ENCODE data around the gene SPIN1. TPM values are rescaled to one million over a fixed set of nuclear protein-coding genes. Genes with fewer than 3 reads are reported as not detected.

The SPIN1 gene
- total RNA-seq, 4 donors from 2014 or later: 5.5 to 11.9 (median 6.6) TPM

DNA sequence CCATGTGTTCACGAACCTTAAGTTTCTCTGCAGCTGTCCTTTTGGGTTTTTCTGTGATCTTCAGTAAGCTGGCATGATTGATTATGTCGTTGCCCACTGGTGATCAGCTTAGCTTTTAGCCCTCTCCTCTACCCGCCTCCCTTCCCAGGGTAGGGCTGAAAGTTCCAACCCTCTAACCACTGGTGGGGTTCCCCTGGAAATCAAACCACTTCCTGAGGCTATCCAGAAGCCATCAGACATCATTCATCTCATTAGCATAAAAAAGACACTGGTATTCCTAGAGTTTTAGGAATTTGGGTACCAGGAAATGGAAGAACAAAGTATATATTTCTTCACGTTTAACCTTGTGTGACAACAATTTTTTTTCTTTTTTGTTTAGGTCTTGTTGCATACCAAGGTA lies 29.8 kb downstream of the SPIN1 start:
- Histone ChIP-seq H3K36me3 (no peaks in the 10 kb centered on the region), H3K4me3 (no peak overlapping the region), H3K4me1 (no peaks in the 10 kb centered on the region), H3K27ac (no peak overlapping the region), H3K9me3 (peaks cover 0 to 3% (median 0%) of the 10 kb centered on the region in 3 donors), H3K27me3 (no peaks in the 10 kb centered on the region)
- TF ChIP-seq, protein P1, sequence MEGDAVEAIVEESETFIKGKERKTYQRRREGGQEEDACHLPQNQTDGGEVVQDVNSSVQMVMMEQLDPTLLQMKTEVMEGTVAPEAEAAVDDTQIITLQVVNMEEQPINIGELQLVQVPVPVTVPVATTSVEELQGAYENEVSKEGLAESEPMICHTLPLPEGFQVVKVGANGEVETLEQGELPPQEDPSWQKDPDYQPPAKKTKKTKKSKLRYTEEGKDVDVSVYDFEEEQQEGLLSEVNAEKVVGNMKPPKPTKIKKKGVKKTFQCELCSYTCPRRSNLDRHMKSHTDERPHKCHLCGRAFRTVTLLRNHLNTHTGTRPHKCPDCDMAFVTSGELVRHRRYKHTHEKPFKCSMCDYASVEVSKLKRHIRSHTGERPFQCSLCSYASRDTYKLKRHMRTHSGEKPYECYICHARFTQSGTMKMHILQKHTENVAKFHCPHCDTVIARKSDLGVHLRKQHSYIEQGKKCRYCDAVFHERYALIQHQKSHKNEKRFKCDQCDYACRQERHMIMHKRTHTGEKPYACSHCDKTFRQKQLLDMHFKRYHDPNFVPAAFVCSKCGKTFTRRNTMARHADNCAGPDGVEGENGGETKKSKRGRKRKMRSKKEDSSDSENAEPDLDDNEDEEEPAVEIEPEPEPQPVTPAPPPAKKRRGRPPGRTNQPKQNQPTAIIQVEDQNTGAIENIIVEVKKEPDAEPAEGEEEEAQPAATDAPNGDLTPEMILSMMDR (IDR thresholded peaks at IDR 0.05 in 4 of 5, conservative IDR thresholded peaks at IDR 0.05 in 1 of 5): no peak
- TF ChIP-seq POLR2A (IDR thresholded peaks at IDR 0.05): no peak
- in situ Hi-C loops (cut with MboI; ENCODE audit: low sequenced_read_pairs in 4 of 4) (no loop called here), intact Hi-C loops (cut with DNase I; ENCODE audit: low total_unique reads) (no loop called here)
- ATAC-seq: no peak
- DNase-seq: no peak

DNA sequence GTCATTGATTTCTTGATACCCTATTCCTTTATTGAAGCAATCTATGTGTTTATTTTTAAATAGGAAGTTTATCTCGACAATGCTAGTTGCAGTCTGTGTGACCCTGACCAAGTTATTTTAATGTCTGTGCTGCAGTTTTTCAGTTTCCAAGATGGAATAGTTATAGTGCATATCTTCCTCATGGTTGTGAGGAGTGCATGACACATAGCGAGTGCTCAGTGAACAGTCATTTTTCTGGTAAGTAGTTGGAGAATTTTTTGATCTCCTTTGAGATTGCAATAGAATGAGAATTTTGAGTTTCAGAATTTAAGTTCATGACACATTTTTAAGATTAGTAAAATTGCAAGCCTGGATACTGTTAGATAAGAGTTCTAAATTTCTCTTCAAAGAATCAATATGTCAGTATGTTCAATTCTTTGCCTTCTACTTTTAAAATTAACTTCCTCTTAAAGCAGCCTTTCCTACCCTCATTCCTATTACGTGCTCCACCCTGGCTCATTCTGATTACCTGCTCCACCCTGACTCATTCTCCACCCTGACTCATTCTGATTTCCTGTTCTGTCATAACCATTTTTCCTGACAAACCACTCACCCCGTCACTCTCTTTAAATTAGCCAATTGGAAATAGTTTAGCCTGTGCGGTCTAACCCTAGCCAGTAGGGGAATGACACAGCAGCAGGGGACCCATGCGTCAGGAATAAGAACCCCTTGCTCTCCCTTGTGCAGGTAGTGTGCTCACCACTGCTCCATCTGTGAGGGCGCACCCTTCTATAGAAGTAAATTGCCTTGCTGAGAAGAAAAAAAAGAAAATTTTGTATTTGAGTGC lies 30.7 kb downstream of the SPIN1 start:
- no peak overlapping the region for H3K27ac ChIP-seq
- ATAC-seq: no peak
- intact Hi-C loops (cut with DNase I; ENCODE audit: low total_unique reads): no loop called here
- in situ Hi-C loops (cut with MboI; ENCODE audit: low sequenced_read_pairs in 4 of 4): no loop called here
- no peaks in the 10 kb centered on the region for H3K27me3 ChIP-seq
- H3K4me3 ChIP-seq: no peak overlapping the region
- DNase-seq: no peak
- no peaks in the 10 kb centered on the region for H3K4me1 ChIP-seq
- TF ChIP-seq, protein P1 (IDR thresholded peaks at IDR 0.05 in 4 of 5, conservative IDR thresholded peaks at IDR 0.05 in 1 of 5): no peak
- no peak for TF ChIP-seq POLR2A (IDR thresholded peaks at IDR 0.05)
- peaks cover 0 to 3% (median 0%) of the 10 kb centered on the region in 3 donors for H3K9me3 ChIP-seq
- no peaks in the 10 kb centered on the region for H3K36me3 ChIP-seq

GRCh38 chr9:88420227-88420626 lies 32.0 kb downstream of the SPIN1 start:
- Histone ChIP-seq H3K4me1 (no peaks in the 10 kb centered on the region), H3K9me3 (peaks cover 0 to 3% (median 0%) of the 10 kb centered on the region in 3 donors), H3K27ac (no peak overlapping the region), H3K27me3 (no peaks in the 10 kb centered on the region), H3K36me3 (no peaks in the 10 kb centered on the region), H3K4me3 (no peak overlapping the region)
- intact Hi-C loops (cut with DNase I; ENCODE audit: low total_unique reads): no loop called here
- TF ChIP-seq, protein P1 (IDR thresholded peaks at IDR 0.05 in 4 of 5, conservative IDR thresholded peaks at IDR 0.05 in 1 of 5): no peak
- TF ChIP-seq POLR2A (IDR thresholded peaks at IDR 0.05): no peak
- ATAC-seq: no peak
- in situ Hi-C loops (cut with MboI; ENCODE audit: low sequenced_read_pairs in 4 of 4): no loop called here
- no peak for DNase-seq

DNA sequence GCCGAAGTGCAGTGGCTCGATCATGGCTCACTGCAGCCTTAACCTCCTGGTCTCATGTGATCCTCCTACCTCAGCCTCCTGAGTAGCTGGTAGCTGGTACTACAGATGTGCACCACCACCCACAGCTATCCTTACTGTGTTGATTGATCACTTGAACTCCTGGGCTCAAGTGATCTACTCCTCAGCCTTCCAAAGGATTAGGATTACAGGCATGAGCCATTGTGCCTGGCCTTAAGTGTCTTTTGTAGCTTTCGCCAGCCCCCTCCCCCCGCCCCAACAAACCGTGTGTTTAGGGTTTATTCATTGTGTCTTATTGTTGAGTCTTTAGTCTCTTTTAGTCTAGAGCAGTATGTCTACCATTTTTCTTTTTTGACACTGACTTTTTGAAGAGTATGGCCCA lies 33.1 kb downstream of the SPIN1 start:
- TF ChIP-seq, protein P1 (IDR thresholded peaks at IDR 0.05 in 4 of 5, conservative IDR thresholded peaks at IDR 0.05 in 1 of 5): no peak
- no peak for TF ChIP-seq POLR2A (IDR thresholded peaks at IDR 0.05)
- intact Hi-C loops (cut with DNase I; ENCODE audit: low total_unique reads): no loop called here
- DNase-seq (no peak), ATAC-seq (no peak)
- Histone ChIP-seq H3K9me3 (peaks cover 0 to 3% (median 0%) of the 10 kb centered on the region in 3 donors), H3K4me1 (no peaks in the 10 kb centered on the region), H3K4me3 (no peak overlapping the region), H3K27ac (no peak overlapping the region), H3K27me3 (no peaks in the 10 kb centered on the region), H3K36me3 (no peaks in the 10 kb centered on the region)
- in situ Hi-C loops (cut with MboI; ENCODE audit: low sequenced_read_pairs in 4 of 4): no loop called here

Measured in gastrocnemius medialis (tissue), 4 donors.